Lung microvascular endothelial cell (primary cell): ENCODE results near the gene RFX7. TPM values are rescaled to one million over a fixed set of nuclear protein-coding genes. Genes with fewer than 3 reads are reported as not detected.
A peak's percentile ranks its signal among the peaks of the same experiment; 100 is the strongest.

ENCODE experiments used
- DNase-seq, 2 donors: peaks; one replicate each; pipeline versions ENCODE4 v3.0.0 to v3.0.0-alpha.2; 2010; ENCODE audit warnings: low read depth in 2 of 2
- total RNA-seq: library from RNA; depleted of rRNA; stranded (reverse); fragments of >200 nt; gene quantifications from 2 replicates; pipeline ENCODE4 v1.2.1, GENCODE V29; 2014

RFX7 gene
- total RNA-seq, 1 donor from 2014 or later: 2.2 TPM

DNA sequence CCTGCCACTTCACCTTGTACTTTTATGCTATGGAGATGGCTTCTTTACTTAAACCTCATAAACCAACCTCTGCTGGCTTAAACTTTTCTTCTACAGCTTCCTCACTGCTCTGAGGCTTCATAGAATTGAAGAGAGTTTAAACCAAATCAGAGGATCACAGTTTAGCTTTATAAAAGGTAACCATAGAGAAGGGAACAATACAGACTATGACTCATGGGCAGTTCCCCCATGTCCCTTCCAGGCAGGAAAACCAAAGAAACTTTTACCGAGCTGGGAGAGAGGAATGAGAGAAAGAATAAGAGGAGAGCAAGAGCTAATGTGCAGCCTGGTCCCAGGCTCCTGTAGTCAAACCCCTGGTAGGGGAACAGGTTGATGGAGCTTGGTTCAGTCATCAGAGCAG, 196.3 kb downstream of the RFX7 start:
- peak; percentile 62 to 76 for DNase-seq

DNA sequence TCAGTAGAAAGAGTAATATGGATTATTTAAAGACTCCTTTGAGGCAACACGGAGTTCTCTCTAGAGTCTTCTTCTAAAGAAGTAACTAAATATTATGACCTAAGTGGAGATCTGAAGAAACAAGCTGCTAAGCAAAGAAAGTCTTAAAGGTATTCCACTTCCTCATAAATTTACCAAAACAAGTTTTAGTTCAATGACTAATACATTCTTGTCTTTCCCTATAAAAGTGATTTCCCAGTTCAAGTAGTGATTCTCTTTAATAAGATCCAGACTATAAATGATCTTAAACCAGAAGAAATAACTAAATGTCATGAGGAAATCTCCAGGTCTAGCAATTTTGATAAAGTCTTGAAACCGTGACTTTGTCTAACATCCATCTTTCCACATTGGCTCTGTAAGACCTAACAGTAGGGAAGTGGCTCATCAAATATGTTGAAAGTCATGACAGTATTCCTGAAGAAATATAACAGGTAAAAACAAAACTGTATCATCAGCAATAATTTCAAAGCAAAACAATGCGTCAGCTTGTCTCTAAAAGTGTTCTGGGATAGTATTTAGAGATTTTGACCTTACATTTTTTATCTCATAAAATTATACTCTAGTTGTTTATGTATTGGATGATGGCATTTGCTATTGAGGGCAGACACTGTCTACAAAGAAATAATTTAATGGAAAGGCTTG, 198.5 kb downstream of the RFX7 start:
- no peak for DNase-seq

GRCh38 chr15:56042982-56043980, 200.4 kb downstream of the RFX7 start:
- peak in 1 of 2 donors; percentile 2 for DNase-seq

GRCh38 chr15:56042498-56042897, 201.2 kb downstream of the RFX7 start:
- DNase-seq: no peak

GRCh38 chr15:56042031-56042430, 201.6 kb downstream of the RFX7 start:
- DNase-seq: no peak

- peak; percentile 95 to 96 for DNase-seq
These were observed 203.3 kb downstream of the RFX7 start for GRCh38 chr15:56040081-56041035.

DNA sequence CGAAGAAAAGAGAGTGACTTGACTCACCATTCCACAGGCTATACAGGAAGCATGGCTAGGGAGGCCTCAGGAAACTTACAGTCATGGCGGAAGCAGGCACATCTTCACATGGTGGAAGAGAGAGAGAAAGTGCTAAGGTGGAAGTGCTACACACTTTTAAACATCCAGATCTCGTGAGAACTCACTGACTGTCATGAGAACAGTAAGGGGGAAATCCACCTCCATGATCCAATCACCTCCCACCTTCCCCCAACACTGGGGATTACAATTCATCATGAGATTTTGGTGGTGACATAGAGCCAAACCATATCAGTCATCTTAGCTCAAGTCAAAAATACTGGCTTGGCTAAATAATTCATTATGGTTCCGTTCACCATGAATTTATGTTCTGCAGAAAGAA, 205.0 kb downstream of the RFX7 start:
- no peak for DNase-seq

GRCh38 chr15:56038015-56038414, 205.7 kb downstream of the RFX7 start:
- DNase-seq: peak; percentile 11 to 38

Other genes starting within 250 kb of the RFX7 start
- gene TEX9, start 121.5 kb upstream of the RFX7 start, total RNA-seq: under 0.01 and 0.44 TPM in 2 replicates
- gene MNS1, start 221.3 kb upstream of the RFX7 start, total RNA-seq: 0.20 and 0.22 TPM in 2 replicates